HepG2 (cell line): ENCODE data around the gene TMEM79. TPM values are rescaled to one million over a fixed set of nuclear protein-coding genes. Genes with fewer than 3 reads are reported as not detected.

ENCODE experiments used
- AGO1 ChIP-seq: fragments of 200-400 bp; formaldehyde crosslinking; IDR thresholded peaks from 2 replicates; pipeline ENCODE4 v1.6.1; 2017; ENCODE audit warnings: mild to moderate bottlenecking, low read depth, low read length, moderate library complexity; ENCODE audit not compliant: poor library complexity, severe bottlenecking
- DZIP1 ChIP-seq: sonication (generic); formaldehyde crosslinking; IDR thresholded peaks from 2 replicates; pipeline ENCODE4 v1.5.0; 2020; ENCODE audit warnings: mild to moderate bottlenecking, missing genetic modification reagents
- SCMH1 ChIP-seq: sonication (generic); formaldehyde crosslinking; IDR thresholded peaks from 2 replicates; pipeline ENCODE4 v1.9.0; 2021; ENCODE audit warnings: missing genetic modification reagents, mild to moderate bottlenecking, borderline replicate concordance
- SMYD3 ChIP-seq: sonication (generic); formaldehyde crosslinking; IDR thresholded peaks from 2 replicates; pipeline ENCODE4 v1.8.1; 2023; ENCODE audit warnings: mild to moderate bottlenecking, missing genetic modification reagents
- ZNF101 ChIP-seq: sonication (generic); formaldehyde crosslinking; IDR thresholded peaks from 2 replicates; pipeline ENCODE4 v1.4.0; 2020; ENCODE audit warnings: mild to moderate bottlenecking, low read depth, missing genetic modification reagents, borderline replicate concordance
- ZNF224 ChIP-seq: sonication (generic); formaldehyde crosslinking; IDR thresholded peaks from 2 replicates; pipeline ENCODE4 v1.5.0; 2020; ENCODE audit warnings: mild to moderate bottlenecking, missing genetic modification reagents
- ZNF558 ChIP-seq: sonication (generic); formaldehyde crosslinking; IDR thresholded peaks from 2 replicates; pipeline ENCODE4 v1.9.0; 2022; ENCODE audit warnings: mild to moderate bottlenecking, missing genetic modification reagents, borderline replicate concordance
- polyA plus RNA-seq, 8 experiments: library from polyadenylated mRNA; depleted of rRNA in 3 of 8; stranded (reverse) in 7 of 8; unstranded in 1 of 8; fragments of >200 nt; fragmentation: Illumina TruSeq in 4 of 8; extraction: Trizol in 4 of 8; gene quantifications; 2 replicates each; pipeline versions ENCODE4 v1.2.1 to v1.2.3, GENCODE V29; 2011 to 2016; ENCODE audit warnings: low read depth in 4 of 8, missing spikeins in 1 of 8, mixed read lengths in 1 of 8; ENCODE audit not compliant: insufficient read depth in 1 of 8
- total RNA-seq, 5 experiments: library from RNA; depleted of rRNA; stranded (reverse); fragments of >200 nt; fragmentation: Illumina TruSeq; extraction: Trizol; gene quantifications; 2 replicates each; pipeline ENCODE4 v1.2.3, GENCODE V29; 2016; ENCODE audit warnings: low read depth in 1 of 5
- TF ChIP-seq, protein P1 (sequence below): sonication (generic); formaldehyde crosslinking; IDR thresholded peaks from 2 replicates; pipeline ENCODE4 v1.4.0; 2020; ENCODE audit warnings: mild to moderate bottlenecking, missing genetic modification reagents, borderline replicate concordance
- TF ChIP-seq, protein P2 (sequence below): sonication (generic); formaldehyde crosslinking; IDR thresholded peaks from 2 replicates; pipeline ENCODE4 v1.4.0; 2020; ENCODE audit warnings: missing genetic modification reagents

TMEM79 gene
- total and polyA plus RNA-seq, 2 of the 13 experiments (the other 11 are each of a cell fraction or from before 2014, with no cell fraction given): 1.2 to 1.9 TPM

- TF ChIP-seq ZNF558 (CRISPR knock-in tag) (no peak), SCMH1 (CRISPR knock-in tag) (no peak), ZNF101 (no peak; the same call in 1 of the 2 replicates), DZIP1 (0 out of 2 replicates have a peak, but pooled peaks have one; percentile 49), SMYD3 (CRISPR knock-in tag) (no peak; the same call in 1 of the 2 replicates), AGO1 (peak; percentile 66), ZNF224 (CRISPR knock-in tag) (peak; percentile 89; the same call in 1 of the 2 replicates)
- TF ChIP-seq, protein P1, sequence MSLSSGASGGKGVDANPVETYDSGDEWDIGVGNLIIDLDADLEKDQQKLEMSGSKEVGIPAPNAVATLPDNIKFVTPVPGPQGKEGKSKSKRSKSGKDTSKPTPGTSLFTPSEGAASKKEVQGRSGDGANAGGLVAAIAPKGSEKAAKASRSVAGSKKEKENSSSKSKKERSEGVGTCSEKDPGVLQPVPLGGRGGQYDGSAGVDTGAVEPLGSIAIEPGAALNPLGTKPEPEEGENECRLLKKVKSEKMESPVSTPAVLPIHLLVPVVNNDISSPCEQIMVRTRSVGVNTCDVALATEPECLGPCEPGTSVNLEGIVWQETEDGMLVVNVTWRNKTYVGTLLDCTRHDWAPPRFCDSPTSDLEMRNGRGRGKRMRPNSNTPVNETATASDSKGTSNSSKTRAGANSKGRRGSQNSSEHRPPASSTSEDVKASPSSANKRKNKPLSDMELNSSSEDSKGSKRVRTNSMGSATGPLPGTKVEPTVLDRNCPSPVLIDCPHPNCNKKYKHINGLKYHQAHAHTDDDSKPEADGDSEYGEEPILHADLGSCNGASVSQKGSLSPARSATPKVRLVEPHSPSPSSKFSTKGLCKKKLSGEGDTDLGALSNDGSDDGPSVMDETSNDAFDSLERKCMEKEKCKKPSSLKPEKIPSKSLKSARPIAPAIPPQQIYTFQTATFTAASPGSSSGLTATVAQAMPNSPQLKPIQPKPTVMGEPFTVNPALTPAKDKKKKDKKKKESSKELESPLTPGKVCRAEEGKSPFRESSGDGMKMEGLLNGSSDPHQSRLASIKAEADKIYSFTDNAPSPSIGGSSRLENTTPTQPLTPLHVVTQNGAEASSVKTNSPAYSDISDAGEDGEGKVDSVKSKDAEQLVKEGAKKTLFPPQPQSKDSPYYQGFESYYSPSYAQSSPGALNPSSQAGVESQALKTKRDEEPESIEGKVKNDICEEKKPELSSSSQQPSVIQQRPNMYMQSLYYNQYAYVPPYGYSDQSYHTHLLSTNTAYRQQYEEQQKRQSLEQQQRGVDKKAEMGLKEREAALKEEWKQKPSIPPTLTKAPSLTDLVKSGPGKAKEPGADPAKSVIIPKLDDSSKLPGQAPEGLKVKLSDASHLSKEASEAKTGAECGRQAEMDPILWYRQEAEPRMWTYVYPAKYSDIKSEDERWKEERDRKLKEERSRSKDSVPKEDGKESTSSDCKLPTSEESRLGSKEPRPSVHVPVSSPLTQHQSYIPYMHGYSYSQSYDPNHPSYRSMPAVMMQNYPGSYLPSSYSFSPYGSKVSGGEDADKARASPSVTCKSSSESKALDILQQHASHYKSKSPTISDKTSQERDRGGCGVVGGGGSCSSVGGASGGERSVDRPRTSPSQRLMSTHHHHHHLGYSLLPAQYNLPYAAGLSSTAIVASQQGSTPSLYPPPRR: peak; percentile 67; the same call in 1 of the 2 replicates
- TF ChIP-seq, protein P2, sequence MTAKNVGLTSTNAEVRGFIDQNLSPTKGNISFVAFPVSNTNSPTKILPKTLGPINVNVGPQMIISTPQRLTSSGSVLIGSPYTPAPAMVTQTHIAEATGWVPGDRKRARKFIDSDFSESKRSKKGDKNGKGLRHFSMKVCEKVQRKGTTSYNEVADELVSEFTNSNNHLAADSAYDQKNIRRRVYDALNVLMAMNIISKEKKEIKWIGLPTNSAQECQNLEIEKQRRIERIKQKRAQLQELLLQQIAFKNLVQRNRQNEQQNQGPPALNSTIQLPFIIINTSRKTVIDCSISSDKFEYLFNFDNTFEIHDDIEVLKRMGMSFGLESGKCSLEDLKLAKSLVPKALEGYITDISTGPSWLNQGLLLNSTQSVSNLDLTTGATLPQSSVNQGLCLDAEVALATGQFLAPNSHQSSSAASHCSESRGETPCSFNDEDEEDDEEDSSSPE: 0 out of 2 replicates have a peak, but pooled peaks have one; percentile 46
These were observed 7.3 kb downstream of the TMEM79 start (continued) for GRCh38 chr1:156291226-156292061.
